ENCODE data around the gene KMT2C. TPM values are rescaled to one million over a fixed set of nuclear protein-coding genes. Genes with fewer than 3 reads are reported as not detected.

Gene KMT2C
- total and polyA plus RNA-seq, 2 of the 13 experiments (the other 11 are each of a cell fraction or from before 2014, with no cell fraction given): 7.1 to 14.4 TPM

DNA sequence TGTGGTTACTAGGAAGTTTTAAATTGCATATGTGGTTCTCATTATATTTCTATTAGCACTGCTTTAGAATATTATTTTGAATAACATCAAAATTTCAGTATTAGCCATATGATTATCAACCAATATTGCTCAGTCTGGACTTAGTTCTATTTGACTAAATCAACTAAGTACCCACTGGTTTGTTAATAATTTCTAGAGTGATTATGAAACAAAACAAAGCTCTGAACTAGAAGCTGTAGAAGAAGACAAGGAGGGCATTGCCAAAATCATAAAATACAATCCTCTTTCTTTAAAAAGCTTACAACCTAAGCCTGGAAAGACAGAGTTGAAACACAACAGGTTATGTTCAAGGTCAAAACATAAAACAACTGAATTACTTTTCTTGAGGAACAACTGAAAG is 204.7 kb downstream of the KMT2C start:
- Histone ChIP-seq H3K79me2 (ENCODE audit: insufficient read depth, low read length) (no peaks in the 10 kb centered on the region), H4K20me1 (ENCODE audit: insufficient read depth, low read length) (no peaks in the 10 kb centered on the region), H3K36me3 (replicated peaks in 1 of 2; ENCODE audit: control insufficient read depth in 1 of 2, insufficient read depth in 2 of 2, low read length in 2 of 2) (0 out of 5 replicates have a peak, but pooled peaks cover 0 to 5% of the 10 kb centered on the region in 2 experiments), H3K27me3 (ENCODE audit: control insufficient read depth in 1 of 2, insufficient read depth in 2 of 2, low read length in 2 of 2) (no peaks in the 10 kb centered on the region), H3K9ac (ENCODE audit: insufficient read depth, low read depth, low read length) (no peak overlapping the region), H2AFZ (ENCODE audit: low read length) (no peak overlapping the region), H3K4me3 (replicated peaks in 1 of 3; ENCODE audit: insufficient read depth in 1 of 3, low read depth in 2 of 3, low read length in 3 of 3) (no peak overlapping the region), H3K9me3 (ENCODE audit: low read length) (no peaks in the 10 kb centered on the region), H3K4me1 (ENCODE audit: insufficient read depth, low read length) (peaks cover 14% of the 10 kb centered on the region), H3K4me2 (ENCODE audit: low read depth, low read length) (no peak overlapping the region), H3K27ac (ENCODE audit: extremely low read length, insufficient read depth, low read length) (no peak overlapping the region)
- CTCF ChIA-PET (ENCODE audit: low intra/inter-chr PET ratio, low total read pairs): no interaction called here
- no peak for TF ChIP-seq ZNF121 (CRISPR knock-in tag; IDR thresholded peaks at IDR 0.05)
- TF ChIP-seq, protein P1, sequence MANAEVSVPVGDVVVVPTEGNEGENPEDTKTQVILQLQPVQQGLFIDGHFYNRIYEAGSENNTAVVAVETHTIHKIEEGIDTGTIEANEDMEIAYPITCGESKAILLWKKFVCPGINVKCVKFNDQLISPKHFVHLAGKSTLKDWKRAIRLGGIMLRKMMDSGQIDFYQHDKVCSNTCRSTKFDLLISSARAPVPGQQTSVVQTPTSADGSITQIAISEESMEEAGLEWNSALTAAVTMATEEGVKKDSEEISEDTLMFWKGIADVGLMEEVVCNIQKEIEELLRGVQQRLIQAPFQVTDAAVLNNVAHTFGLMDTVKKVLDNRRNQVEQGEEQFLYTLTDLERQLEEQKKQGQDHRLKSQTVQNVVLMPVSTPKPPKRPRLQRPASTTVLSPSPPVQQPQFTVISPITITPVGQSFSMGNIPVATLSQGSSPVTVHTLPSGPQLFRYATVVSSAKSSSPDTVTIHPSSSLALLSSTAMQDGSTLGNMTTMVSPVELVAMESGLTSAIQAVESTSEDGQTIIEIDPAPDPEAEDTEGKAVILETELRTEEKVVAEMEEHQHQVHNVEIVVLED (CRISPR knock-in tag; IDR thresholded peaks at IDR 0.05; ENCODE audit: borderline replicate concordance): no peak
- TF ChIP-seq TBP (CRISPR knock-in tag; IDR thresholded peaks at IDR 0.05): no peak
- no peak for TF ChIP-seq SOX13 (IDR thresholded peaks at IDR 0.05)
- TF ChIP-seq SOX13 (CRISPR knock-in tag; conservative IDR thresholded peaks at IDR 0.05 in 1 of 2, IDR thresholded peaks at IDR 0.05 in 1 of 2): 0 out of 4 replicates have a peak, but pooled peaks of 1 of the 2 experiments have one; percentile 9
- TF ChIP-seq HIVEP1 (CRISPR knock-in tag; IDR thresholded peaks at IDR 0.05): no peak
- no peak for TF ChIP-seq ZFYVE20 (CRISPR knock-in tag; IDR thresholded peaks at IDR 0.05; ENCODE audit: borderline replicate concordance, low read depth)
- TF ChIP-seq TGIF2 (CRISPR knock-in tag; IDR thresholded peaks at IDR 0.05): no peak
- TF ChIP-seq, protein P2, sequence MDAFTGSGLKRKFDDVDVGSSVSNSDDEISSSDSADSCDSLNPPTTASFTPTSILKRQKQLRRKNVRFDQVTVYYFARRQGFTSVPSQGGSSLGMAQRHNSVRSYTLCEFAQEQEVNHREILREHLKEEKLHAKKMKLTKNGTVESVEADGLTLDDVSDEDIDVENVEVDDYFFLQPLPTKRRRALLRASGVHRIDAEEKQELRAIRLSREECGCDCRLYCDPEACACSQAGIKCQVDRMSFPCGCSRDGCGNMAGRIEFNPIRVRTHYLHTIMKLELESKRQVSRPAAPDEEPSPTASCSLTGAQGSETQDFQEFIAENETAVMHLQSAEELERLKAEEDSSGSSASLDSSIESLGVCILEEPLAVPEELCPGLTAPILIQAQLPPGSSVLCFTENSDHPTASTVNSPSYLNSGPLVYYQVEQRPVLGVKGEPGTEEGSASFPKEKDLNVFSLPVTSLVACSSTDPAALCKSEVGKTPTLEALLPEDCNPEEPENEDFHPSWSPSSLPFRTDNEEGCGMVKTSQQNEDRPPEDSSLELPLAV (CRISPR knock-in tag; conservative IDR thresholded peaks at IDR 0.05; ENCODE audit: low read depth): no peak
- TF ChIP-seq, protein P3, sequence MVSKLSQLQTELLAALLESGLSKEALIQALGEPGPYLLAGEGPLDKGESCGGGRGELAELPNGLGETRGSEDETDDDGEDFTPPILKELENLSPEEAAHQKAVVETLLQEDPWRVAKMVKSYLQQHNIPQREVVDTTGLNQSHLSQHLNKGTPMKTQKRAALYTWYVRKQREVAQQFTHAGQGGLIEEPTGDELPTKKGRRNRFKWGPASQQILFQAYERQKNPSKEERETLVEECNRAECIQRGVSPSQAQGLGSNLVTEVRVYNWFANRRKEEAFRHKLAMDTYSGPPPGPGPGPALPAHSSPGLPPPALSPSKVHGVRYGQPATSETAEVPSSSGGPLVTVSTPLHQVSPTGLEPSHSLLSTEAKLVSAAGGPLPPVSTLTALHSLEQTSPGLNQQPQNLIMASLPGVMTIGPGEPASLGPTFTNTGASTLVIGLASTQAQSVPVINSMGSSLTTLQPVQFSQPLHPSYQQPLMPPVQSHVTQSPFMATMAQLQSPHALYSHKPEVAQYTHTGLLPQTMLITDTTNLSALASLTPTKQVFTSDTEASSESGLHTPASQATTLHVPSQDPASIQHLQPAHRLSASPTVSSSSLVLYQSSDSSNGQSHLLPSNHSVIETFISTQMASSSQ (IDR thresholded peaks at IDR 0.05; ENCODE audit: low read depth): peak; percentile 63
- TF ChIP-seq, protein P3 (CRISPR knock-in tag; IDR thresholded peaks at IDR 0.05; ENCODE audit: borderline replicate concordance): peak; percentile 25; the same call in 1 of the 2 replicates
- TF ChIP-seq, protein P4, sequence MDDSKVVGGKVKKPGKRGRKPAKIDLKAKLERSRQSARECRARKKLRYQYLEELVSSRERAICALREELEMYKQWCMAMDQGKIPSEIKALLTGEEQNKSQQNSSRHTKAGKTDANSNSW (CRISPR knock-in tag; IDR thresholded peaks at IDR 0.05; ENCODE audit: borderline replicate concordance): no peak
- TF ChIP-seq NCOR1 (IDR thresholded peaks at IDR 0.05; ENCODE audit: borderline replicate concordance, low read length): no peak; the same call in 1 of the 2 replicates
- POLR2A ChIA-PET: no interaction called here
- FAIRE-seq (no peak), ATAC-seq (no peak), DNase-seq (ENCODE audit: low spot score) (peak; percentile 33)
- in situ Hi-C loops (cut with HindIII; ENCODE audit: extremely low pct_ligation_motif_present, low pct_unique_long_range_greater_than_20kb) (no loop called here), intact Hi-C loops (cut with micrococcal nuclease; ENCODE audit: unreplicated experiment) (no loop called here)
- no TSS peak for BruUV-seq (replicated peaks)
